HepG2 (cell line): Measurements from ENCODE around the gene RNF13. TPM values are rescaled to one million over a fixed set of nuclear protein-coding genes. Genes with fewer than 3 reads are reported as not detected.
"Not testable (repeated sequence)": the region's sequence is repeated elsewhere in the genome, so short reads cannot be mapped to it uniquely, and the experiment has no call there.

ENCODE experiments used
- ATAC-seq: fragments of 200-7000 bp; cut with Tn5 transposase; 3 replicates; pipeline ENCODE4 v1.9.1; 2020; ENCODE audit warnings: mild to moderate bottlenecking, moderate library complexity
- BruUV-seq: library from RNA; stranded (reverse); fragments of 400-500 nt; replicated peaks from 2 replicates; lab custom pipeline; 2021; lab: Mats Ljungman, UMichigan
- CTCF ChIA-PET: fragments of 300-600 bp; formaldehyde crosslinking; extraction: SDS; loops from one replicate; lab custom pipeline; 2021; ENCODE audit warnings: low total read pairs, inconsistent platforms, low intra/inter-chr PET ratio; lab: Yijun Ruan, JAX
- POLR2A ChIA-PET: fragments of 350-600 bp; sonication (Branson Sonifier 250); formaldehyde crosslinking; loops from one replicate; lab custom pipeline; 2020; ENCODE audit warnings: antibody characterized with exemption, inconsistent platforms; lab: Yijun Ruan, JAX
- DNase-seq: peaks from one replicate; pipeline ENCODE4 v3.0.0-alpha.2; 2015; ENCODE audit warnings: low spot score
- FAIRE-seq: peaks from 3 replicates; lab custom pipeline; 2011; peaks lifted over from hg19 to GRCh38; lab: Jason Lieb, UNC
- H2AFZ ChIP-seq: one replicate; pipeline ENCODE4 v1.6.1; 2011; ENCODE audit warnings: low read length, inconsistent platforms
- H3K27ac ChIP-seq: fragments of 300-600 bp; 3 replicates; pipeline ENCODE4 v1.8.0; 2011; ENCODE audit warnings: mixed run types, mild to moderate bottlenecking, mixed read lengths, low read length, inconsistent platforms; ENCODE audit not compliant: insufficient read depth; ENCODE audit errors: extremely low read length
- H3K27me3 ChIP-seq, 2 experiments: fragments of 200-600 bp in 1 of 2; 2 replicates in 1 of 2; 3 replicates in 1 of 2; pipeline versions ENCODE4 v1.6.0 to v1.8.0; 2011; ENCODE audit warnings: low read length in 2 of 2, mild to moderate bottlenecking in 2 of 2, moderate library complexity in 2 of 2, inconsistent platforms in 1 of 2; ENCODE audit not compliant: insufficient read depth in 2 of 2, control insufficient read depth in 1 of 2
- H3K36me3 ChIP-seq, 2 experiments: fragments of 200-600 bp in 1 of 2; replicated peaks in 1 of 2; 2 replicates in 1 of 2; 3 replicates in 1 of 2; pipeline versions ENCODE4 v1.5.1 to v1.8.0; 2011; ENCODE audit warnings: low read length in 2 of 2, inconsistent platforms in 1 of 2; ENCODE audit not compliant: insufficient read depth in 2 of 2, control insufficient read depth in 1 of 2
- H3K4me1 ChIP-seq: 2 replicates; pipeline ENCODE4 v1.5.1; 2012; ENCODE audit warnings: low read length, inconsistent platforms; ENCODE audit not compliant: insufficient read depth
- H3K4me2 ChIP-seq: 2 replicates; pipeline ENCODE4 v1.6.0; 2011; ENCODE audit warnings: low read depth, low read length, inconsistent platforms
- H3K4me3 ChIP-seq, 3 experiments: fragments of 200-600 bp in 1 of 3; sonication (generic), shearing (Covaris generic) in 1 of 3; replicated peaks in 1 of 3; 2 replicates each; pipeline ENCODE4 v1.5.1; 2011 to 2016; ENCODE audit warnings: low read length in 3 of 3, inconsistent platforms in 2 of 3, low read depth in 2 of 3, mild to moderate bottlenecking in 2 of 3, control low read depth in 1 of 3, mixed read lengths in 1 of 3; ENCODE audit not compliant: insufficient read depth in 1 of 3
- H3K79me2 ChIP-seq: one replicate; pipeline ENCODE4 v1.6.1; 2011; ENCODE audit warnings: low read length, inconsistent platforms; ENCODE audit not compliant: insufficient read depth
- H3K9ac ChIP-seq: 2 replicates; pipeline ENCODE4 v1.6.0; 2011; ENCODE audit warnings: mild to moderate bottlenecking, low read depth, low read length, inconsistent platforms; ENCODE audit not compliant: insufficient read depth
- H3K9me3 ChIP-seq: 2 replicates; pipeline ENCODE4 v1.5.1; 2012; ENCODE audit warnings: mild to moderate bottlenecking, low read length
- H4K20me1 ChIP-seq: 2 replicates; pipeline ENCODE4 v1.6.0; 2011; ENCODE audit warnings: inconsistent platforms, mild to moderate bottlenecking, low read length, moderate library complexity; ENCODE audit not compliant: insufficient read depth
- MAFK ChIP-seq, 2 experiments: IDR thresholded peaks in 1 of 2; conservative IDR thresholded peaks in 1 of 2; 2 replicates each; pipeline ENCODE4 v1.6.1; 2011; ENCODE audit warnings: improper control_type of control experiment in 2 of 2, low read length in 2 of 2
- MEF2D ChIP-seq: sonication (generic); formaldehyde crosslinking; IDR thresholded peaks from 2 replicates; pipeline ENCODE4 v1.5.1; 2020; ENCODE audit warnings: mild to moderate bottlenecking, missing genetic modification reagents
- WGBS: methylation state at CpG from one replicate; pipeline ENCODE4 v1.1.6; 2017; ENCODE audit warnings: low lambda C conversion rate; 5-methylcytosine and 5-hydroxymethylcytosine counted together
- in situ Hi-C: cut with HindIII; loops from 2 replicates; pipeline ENCODE4 v1.10.0; 2017; ENCODE audit warnings: low pct_unique_long_range_greater_than_20kb; ENCODE audit not compliant: extremely low pct_ligation_motif_present
- intact Hi-C: fragments of 100-400 bp; cut with micrococcal nuclease; formaldehyde crosslinking; loops from one replicate; pipeline ENCODE4 v1.10.0; 2022; ENCODE audit not compliant: unreplicated experiment
- polyA plus RNA-seq, 8 experiments: library from polyadenylated mRNA; depleted of rRNA in 3 of 8; stranded (reverse) in 7 of 8; unstranded in 1 of 8; fragments of >200 nt; fragmentation: Illumina TruSeq in 4 of 8; extraction: Trizol in 4 of 8; gene quantifications; 2 replicates each; pipeline versions ENCODE4 v1.2.1 to v1.2.3, GENCODE V29; 2011 to 2016; ENCODE audit warnings: low read depth in 4 of 8, missing spikeins in 1 of 8, mixed read lengths in 1 of 8; ENCODE audit not compliant: insufficient read depth in 1 of 8
- total RNA-seq, 5 experiments: library from RNA; depleted of rRNA; stranded (reverse); fragments of >200 nt; fragmentation: Illumina TruSeq; extraction: Trizol; gene quantifications; 2 replicates each; pipeline ENCODE4 v1.2.3, GENCODE V29; 2016; ENCODE audit warnings: low read depth in 1 of 5

RNF13 gene
- total and polyA plus RNA-seq, 2 of the 13 experiments (the other 11 are each of a cell fraction or from before 2014, with no cell fraction given): 39.8 to 46.0 TPM

DNA sequence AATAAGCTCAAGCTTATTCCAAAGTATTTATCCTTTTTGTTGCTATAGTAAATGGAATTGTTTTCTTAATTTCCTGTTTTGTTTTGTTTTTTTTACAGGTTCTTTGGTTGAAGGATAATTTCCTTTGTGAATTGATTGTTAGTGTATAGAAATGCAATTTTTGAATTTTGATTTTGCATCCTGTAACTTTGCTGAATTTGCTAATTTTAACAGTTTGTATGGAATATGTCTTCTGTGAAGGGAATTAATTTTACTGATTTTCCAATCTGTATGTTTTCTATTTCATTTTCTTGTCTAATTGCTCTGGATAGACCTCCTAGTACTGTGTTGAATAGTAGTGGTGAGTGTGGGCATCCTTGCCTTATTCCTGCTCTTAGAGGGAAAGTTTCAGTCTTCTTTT lies 129.4 kb downstream of the RNF13 start:
- Histone ChIP-seq H3K27me3 (no peaks in the 10 kb centered on the region), H4K20me1 (no peaks in the 10 kb centered on the region; the same call in 1 of the 2 replicates), H3K4me3 (no peak overlapping the region), H2AFZ (no peak overlapping the region), H3K9ac (no peak overlapping the region), H3K9me3 (no peaks in the 10 kb centered on the region), H3K27ac (no peak overlapping the region), H3K36me3 (peaks cover 0 to 8% of the 10 kb centered on the region in 2 experiments; a peak in 2 of 5 replicates), H3K4me2 (no peak overlapping the region), H3K4me1 (no peaks in the 10 kb centered on the region), H3K79me2 (no peaks in the 10 kb centered on the region)
- FAIRE-seq (no peak), DNase-seq (no peak), ATAC-seq (no peak)
- in situ Hi-C loops (no loop called here), intact Hi-C loops (no loop called here)
- POLR2A ChIA-PET: no interaction called here
- CTCF ChIA-PET: no interaction called here
- BruUV-seq: no TSS peak
- peak in 1 of 2 experiments; percentile 58; a peak in 2 of 4 replicates for TF ChIP-seq MAFK (conservative IDR thresholded peaks at IDR 0.05 in 1 of 2, IDR thresholded peaks at IDR 0.05 in 1 of 2; ENCODE audit: low read length in 2 of 2)
- no peak for TF ChIP-seq MEF2D (CRISPR knock-in tag)

DNA sequence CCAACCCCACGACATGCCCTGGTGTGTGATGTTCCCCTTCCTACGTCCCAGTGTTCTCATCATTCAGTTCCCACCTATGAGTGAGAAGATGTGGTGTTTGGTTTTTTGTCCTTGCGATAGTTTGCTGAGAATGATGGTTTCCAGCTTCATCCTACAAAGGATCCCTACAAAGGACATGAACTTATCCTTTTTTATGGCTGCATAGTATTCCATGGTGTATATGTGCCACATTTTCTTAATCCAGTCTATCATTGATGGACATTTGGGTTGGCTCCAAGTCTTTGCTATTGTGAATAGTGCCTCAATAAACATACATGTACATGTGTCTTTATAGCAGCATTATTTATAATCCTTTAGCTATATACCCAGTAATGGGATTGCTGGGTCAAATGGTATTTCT lies 131.0 kb downstream of the RNF13 start:
- H3K79me2 ChIP-seq, H3K4me1 ChIP-seq, in situ Hi-C loops, H3K4me3 ChIP-seq, DNase-seq, H4K20me1 ChIP-seq, FAIRE-seq, CTCF ChIA-PET, H2AFZ ChIP-seq, BruUV-seq, H3K4me2 ChIP-seq, H3K9ac ChIP-seq, H3K27ac ChIP-seq, H3K36me3 ChIP-seq, H3K27me3 ChIP-seq, ATAC-seq, H3K9me3 ChIP-seq, intact Hi-C loops, POLR2A ChIA-PET: not testable (repeated sequence)
- 100% methylated on average over 3 of the region's 3 CpGs for WGBS
